GM08714 (cell line): ENCODE data around the gene APOL3.
"Not testable (repeated sequence)": the region's sequence is repeated elsewhere in the genome, so short reads cannot be mapped to it uniquely, and the experiment has no call there.

Experiments used
- H3K4me3 ChIP-seq: fragments of 200-500 bp; sonication (Bioruptor generic); 2 replicates; pipeline ENCODE4 v1.5.1; 2014; ENCODE audit warnings: mild to moderate bottlenecking, low read length, inconsistent platforms
- ZNF274 ChIP-seq: IDR thresholded peaks from 2 replicates; pipeline ENCODE4 v1.6.1; 2012; ENCODE audit warnings: mild to moderate bottlenecking, low read depth, low read length

APOL3 gene

DNA sequence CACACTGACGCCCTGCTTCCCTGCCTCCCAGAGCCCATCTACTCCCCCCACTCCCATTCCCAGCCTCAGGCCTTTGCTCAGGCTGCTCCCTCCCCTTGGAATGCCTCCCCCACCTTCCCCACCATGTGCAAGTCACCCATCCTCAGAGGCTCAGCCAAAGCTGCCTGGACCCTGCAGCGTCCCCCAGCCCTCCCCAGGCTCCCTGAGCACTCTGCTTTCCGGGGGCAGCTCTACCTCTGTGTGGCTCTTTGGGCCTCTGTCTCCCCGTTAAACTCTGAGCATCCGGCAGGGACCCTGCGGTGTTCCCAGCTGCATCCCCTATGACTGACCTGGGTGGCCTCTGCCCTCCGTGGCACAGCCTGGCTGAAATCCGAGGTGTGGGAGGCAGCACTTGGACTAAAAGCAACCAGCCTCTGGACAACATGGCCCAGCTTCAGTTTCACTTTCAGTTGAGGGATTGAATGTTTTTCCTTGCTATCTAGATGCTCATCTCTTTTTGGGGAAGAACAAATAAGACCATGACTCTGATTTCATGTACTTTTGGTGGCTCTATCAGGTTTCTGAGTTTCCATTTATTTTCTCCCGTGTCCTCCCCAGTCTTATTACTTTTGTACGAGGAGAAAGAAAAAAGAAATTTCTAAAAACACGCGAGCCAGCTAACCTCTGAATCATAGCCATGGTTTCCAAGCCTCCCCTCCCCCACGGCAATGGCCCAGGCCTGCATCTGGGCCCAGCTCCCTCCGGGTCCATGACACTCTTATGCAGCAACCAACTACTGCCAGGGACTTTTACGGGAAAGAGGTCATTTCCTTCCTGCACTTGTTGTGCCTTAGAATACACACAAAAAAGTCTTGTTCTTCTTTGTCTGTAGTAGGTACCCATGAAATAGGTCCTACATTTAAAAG is 3.8 kb downstream of the APOL3 start:
- peak overlapping the region; percentile 56; the same call in 1 of the 2 replicates for H3K4me3 ChIP-seq
- no peak for TF ChIP-seq ZNF274

- peak overlapping the region; percentile 56; the same call in 1 of the 2 replicates for H3K4me3 ChIP-seq
Observed at GRCh38 chr22:36156119-36156514, 4.4 kb downstream of the APOL3 start.

DNA sequence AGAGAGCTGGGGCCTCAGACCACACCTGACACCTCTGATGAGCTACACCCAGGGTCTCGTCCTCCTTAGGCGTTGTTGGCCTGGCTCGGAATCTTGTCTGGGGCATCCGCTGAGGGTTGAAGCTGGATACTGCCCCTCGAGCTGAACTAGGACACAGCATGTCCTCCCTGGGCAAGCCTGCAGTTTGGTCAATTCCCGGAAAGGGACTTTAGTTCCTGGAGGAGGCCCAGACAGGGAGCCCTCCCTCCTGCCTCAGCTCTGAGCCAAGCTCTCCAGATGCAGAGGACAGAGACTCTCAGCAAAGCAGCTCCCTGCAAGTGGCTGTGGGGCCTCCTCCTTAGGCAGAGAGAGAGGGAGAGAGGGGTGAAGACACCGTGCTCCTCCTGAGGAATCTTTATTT is 4.9 kb downstream of the APOL3 start:
- no peak for TF ChIP-seq ZNF274
- no peak overlapping the region for H3K4me3 ChIP-seq

More at GRCh38 chr22:36156119-36156514, 4.4 kb downstream of the APOL3 start:
- no peak for TF ChIP-seq ZNF274

DNA sequence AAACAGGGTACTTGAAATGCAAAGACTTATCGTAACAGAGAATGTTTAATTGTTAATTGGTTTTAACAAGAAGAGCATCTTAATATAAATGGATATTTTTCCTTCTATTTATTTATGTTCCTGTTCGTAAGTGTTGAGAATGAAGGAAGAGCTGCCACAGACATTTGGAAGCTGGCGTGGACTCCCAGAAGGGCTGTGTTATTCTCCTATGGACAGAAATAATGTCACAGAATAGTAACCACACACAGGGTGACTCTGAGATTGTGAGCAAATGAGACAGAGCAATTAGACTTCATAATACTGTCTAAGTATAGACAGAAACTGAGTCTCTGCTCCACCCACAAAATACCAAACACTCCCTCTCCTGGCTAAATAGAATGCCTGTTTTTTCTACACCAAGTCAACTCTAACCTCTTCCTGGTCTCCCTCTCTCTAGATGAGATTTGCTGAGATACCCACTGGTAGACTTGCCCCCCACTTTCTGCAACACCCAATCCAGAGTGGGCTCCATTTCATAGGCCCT is 6.1 kb downstream of the APOL3 start:
- no peak for TF ChIP-seq ZNF274
- H3K4me3 ChIP-seq, result no peak overlapping the region

- no peak for TF ChIP-seq ZNF274
- H3K4me3 ChIP-seq, result no peak overlapping the region
Observed at GRCh38 chr22:36153501-36154422, 6.8 kb downstream of the APOL3 start.

DNA sequence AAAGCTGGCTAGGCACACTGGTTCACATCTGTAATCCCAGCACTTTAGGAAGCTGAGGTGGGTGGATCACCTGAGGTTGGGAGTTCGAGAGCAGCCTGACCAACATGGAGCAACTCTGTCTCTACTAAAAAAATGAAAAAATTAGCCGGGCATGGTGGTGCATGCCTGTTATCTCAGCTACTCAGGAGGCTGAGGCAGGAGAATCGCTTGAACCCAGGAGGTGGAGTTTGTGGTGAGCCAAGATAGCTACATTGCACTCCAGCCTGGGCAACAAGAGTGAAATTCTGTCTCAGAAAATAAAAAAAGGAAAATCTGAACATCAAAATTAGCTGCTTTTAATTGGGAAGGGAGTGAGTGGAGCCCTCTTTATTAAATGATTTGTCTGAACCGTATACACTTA is 7.7 kb downstream of the APOL3 start:
- H3K4me3 ChIP-seq, result not testable (repeated sequence)

DNA sequence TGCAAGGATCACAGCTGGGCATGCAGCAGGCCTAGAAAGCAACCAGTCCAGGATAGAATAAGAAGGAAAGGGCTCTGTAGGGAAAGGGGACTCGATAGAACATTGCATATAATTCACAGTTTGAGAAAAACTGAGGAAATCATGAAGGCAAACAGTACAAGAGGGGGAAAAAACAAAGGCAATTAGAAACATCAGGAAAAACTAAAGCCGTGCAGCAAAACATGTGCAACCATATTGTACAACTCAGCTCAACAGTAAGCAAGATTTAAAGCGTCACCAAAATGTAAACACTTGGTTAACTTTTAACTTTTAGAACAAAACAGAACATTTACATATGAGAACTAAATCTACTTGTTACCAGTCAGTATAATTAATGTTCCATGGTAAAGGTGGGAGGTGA is 8.5 kb downstream of the APOL3 start:
- H3K4me3 ChIP-seq, result no peak overlapping the region
- no peak for TF ChIP-seq ZNF274

GRCh38 chr22:36151006-36151595 is 9.5 kb downstream of the APOL3 start:
- no peak overlapping the region for H3K4me3 ChIP-seq
- no peak for TF ChIP-seq ZNF274

DNA sequence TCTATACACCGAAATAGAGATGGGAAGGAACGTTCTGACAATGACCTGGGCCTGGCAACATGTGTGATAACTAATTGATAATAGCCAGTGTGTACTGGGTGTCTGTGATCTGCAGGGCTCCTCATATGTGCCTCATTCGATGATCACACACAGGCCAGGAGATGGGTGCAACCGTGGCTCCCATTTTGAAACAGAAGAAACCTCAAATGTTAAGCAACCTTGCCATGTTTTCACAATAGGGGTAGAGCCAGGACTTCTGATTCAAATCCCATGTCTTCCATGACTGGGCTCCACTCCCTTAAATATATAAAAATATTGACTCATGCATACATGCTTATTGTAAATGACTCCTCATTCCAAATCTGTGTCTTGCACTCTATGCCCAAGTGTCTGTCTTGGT is 11.1 kb downstream of the APOL3 start:
- no peak overlapping the region for H3K4me3 ChIP-seq
- no peak for TF ChIP-seq ZNF274

- no peak overlapping the region for H3K4me3 ChIP-seq
- TF ChIP-seq ZNF274, result no peak
Observed at GRCh38 chr22:36148411-36148810, 12.1 kb downstream of the APOL3 start.

- TF ChIP-seq ZNF274, result no peak
- no peak overlapping the region for H3K4me3 ChIP-seq
Observed at GRCh38 chr22:36147196-36147791, 13.3 kb downstream of the APOL3 start.

- no peak for TF ChIP-seq ZNF274
Observed at GRCh38 chr22:36145881-36146280, 14.7 kb downstream of the APOL3 start.

GRCh38 chr22:36144886-36145541 is 15.5 kb downstream of the APOL3 start:
- no peak overlapping the region for H3K4me3 ChIP-seq
- no peak for TF ChIP-seq ZNF274

More at GRCh38 chr22:36145881-36146280, 14.7 kb downstream of the APOL3 start:
- no peak overlapping the region for H3K4me3 ChIP-seq
